HepG2 (cell line): ENCODE results near the gene MMP24OS. TPM values are rescaled to one million over a fixed set of nuclear protein-coding genes. Genes with fewer than 3 reads are reported as not detected.

Experiments used
- ARID4A ChIP-seq: sonication (generic); formaldehyde crosslinking; IDR thresholded peaks from 2 replicates; pipeline ENCODE4 v1.5.0; 2020; ENCODE audit warnings: mild to moderate bottlenecking, missing genetic modification reagents, borderline replicate concordance
- FOXP4 ChIP-seq: sonication (generic); formaldehyde crosslinking; IDR thresholded peaks from 2 replicates; pipeline ENCODE4 v1.4.0; 2020; ENCODE audit warnings: missing genetic modification reagents
- NR2F6 ChIP-seq, 2 experiments: IDR thresholded peaks; 2 replicates each; pipeline ENCODE4 v1.6.1; 2016; ENCODE audit warnings: antibody characterized with exemption in 1 of 2, mild to moderate bottlenecking in 1 of 2
- ZHX1 ChIP-seq: sonication (generic); formaldehyde crosslinking; IDR thresholded peaks from 2 replicates; pipeline ENCODE4 v1.8.1; 2022; ENCODE audit warnings: low read depth, mild to moderate bottlenecking, missing genetic modification reagents
- ZMYM3 ChIP-seq: sonication (generic); formaldehyde crosslinking; IDR thresholded peaks from 2 replicates; pipeline ENCODE4 v1.5.1; 2020; ENCODE audit warnings: mild to moderate bottlenecking, missing genetic modification reagents
- ZNF280D ChIP-seq: sonication (generic); formaldehyde crosslinking; IDR thresholded peaks from 2 replicates; pipeline ENCODE4 v1.5.1; 2020; ENCODE audit warnings: mild to moderate bottlenecking, missing genetic modification reagents
- ZNF512B ChIP-seq: sonication (generic); formaldehyde crosslinking; IDR thresholded peaks from 2 replicates; pipeline ENCODE4 v1.5.1; 2020; ENCODE audit warnings: missing genetic modification reagents, mild to moderate bottlenecking, borderline replicate concordance
- ZNF574 ChIP-seq: sonication (generic); formaldehyde crosslinking; IDR thresholded peaks from 2 replicates; pipeline ENCODE4 v1.4.0; 2020; ENCODE audit warnings: missing genetic modification reagents
- ZNF761 ChIP-seq: sonication (generic); formaldehyde crosslinking; conservative IDR thresholded peaks from 2 replicates; pipeline ENCODE4 v1.4.0; 2020; ENCODE audit warnings: mild to moderate bottlenecking, missing genetic modification reagents
- polyA plus RNA-seq, 8 experiments: library from polyadenylated mRNA; depleted of rRNA in 3 of 8; stranded (reverse) in 7 of 8; unstranded in 1 of 8; fragments of >200 nt; fragmentation: Illumina TruSeq in 4 of 8; extraction: Trizol in 4 of 8; gene quantifications; 2 replicates each; pipeline versions ENCODE4 v1.2.1 to v1.2.3, GENCODE V29; 2011 to 2016; ENCODE audit warnings: low read depth in 4 of 8, missing spikeins in 1 of 8, mixed read lengths in 1 of 8; ENCODE audit not compliant: insufficient read depth in 1 of 8
- total RNA-seq, 5 experiments: library from RNA; depleted of rRNA; stranded (reverse); fragments of >200 nt; fragmentation: Illumina TruSeq; extraction: Trizol; gene quantifications; 2 replicates each; pipeline ENCODE4 v1.2.3, GENCODE V29; 2016; ENCODE audit warnings: low read depth in 1 of 5

MMP24OS gene
- total and polyA plus RNA-seq, 2 of the 13 experiments (the other 11 are each of a cell fraction or from before 2014, with no cell fraction given) = 6.0 to 8.5 TPM

- TF ChIP-seq FOXP4 (CRISPR knock-in tag) = 0 out of 2 replicates have a peak, but pooled peaks have one; percentile 8
- peak; percentile 77; the same call in 1 of the 2 replicates for TF ChIP-seq ZNF280D (CRISPR knock-in tag)
- TF ChIP-seq ZMYM3 (CRISPR knock-in tag) = peak; percentile 53; the same call in 1 of the 2 replicates
- TF ChIP-seq ZNF761 (CRISPR knock-in tag) = 0 out of 2 replicates have a peak, but pooled peaks have one; percentile 30
- TF ChIP-seq ZNF574 (CRISPR knock-in tag) = peak; percentile 37; the same call in 1 of the 2 replicates
- TF ChIP-seq NR2F6 (IDR thresholded peaks at IDR 0.05) = 0 out of 2 replicates have a peak, but pooled peaks have one; percentile 8
- TF ChIP-seq NR2F6 (CRISPR knock-in tag; IDR thresholded peaks at IDR 0.05) = no peak
- TF ChIP-seq ZHX1 (CRISPR knock-in tag) = no peak
- peak; percentile 51; the same call in 1 of the 2 replicates for TF ChIP-seq ZNF512B (CRISPR knock-in tag)
- TF ChIP-seq ARID4A (CRISPR knock-in tag) = 0 out of 2 replicates have a peak, but pooled peaks have one; percentile 13
Observed at GRCh38 chr20:35264755-35265154, 13.2 kb downstream of the MMP24OS start (continued).
